Stomach (tissue), 4 donors: ENCODE data around the gene RPS16.

Source experiments
- CTCF ChIP-seq, 7 experiments: fragments of 450-650 bp in 4 of 7; fragments of 200-600 bp in 3 of 7; sonication (generic) in 3 of 7; IDR thresholded peaks; one replicate each; pipeline ENCODE4 v1.5.1; 2016 to 2019; ENCODE audit warnings: antibody characterized with exemption in 7 of 7, control low read depth in 2 of 7, mild to moderate bottlenecking in 1 of 7
- EP300 ChIP-seq: sonication (generic); formaldehyde crosslinking; IDR thresholded peaks from one replicate; pipeline ENCODE4 v1.6.1; 2017; ENCODE audit warnings: antibody characterized with exemption
- POLR2A ChIP-seq, 4 donors: fragments of 450-650 bp; IDR thresholded peaks; one replicate each; pipeline ENCODE4 v1.6.1; 2016; ENCODE audit warnings: antibody characterized with exemption in 4 of 4, control low read depth in 2 of 4, mild to moderate bottlenecking in 1 of 4, moderate library complexity in 1 of 4
- POLR2AphosphoS5 ChIP-seq, 3 donors: sonication (generic); formaldehyde crosslinking; IDR thresholded peaks; one replicate each; pipeline ENCODE4 v1.6.1; 2016; ENCODE audit warnings: antibody characterized with exemption in 3 of 3

- TF ChIP-seq CTCF (IDR thresholded peaks at IDR 0.05), result no peak
- no peak for TF ChIP-seq POLR2AphosphoS5 (IDR thresholded peaks at IDR 0.05)
- no peak for TF ChIP-seq POLR2A (IDR thresholded peaks at IDR 0.05)
- TF ChIP-seq EP300, result no peak
Observed at GRCh38 chr19:39385629-39386411, 49.9 kb downstream of the RPS16 start.
